PC-9 (cell line): ENCODE data around the gene DERL3.

ENCODE experiments used
- CTCF ChIP-seq: fragments of 200-600 bp; sonication (generic); conservative IDR thresholded peaks from 2 replicates; pipeline ENCODE4 v1.6.1; 2017; ENCODE audit warnings: mixed run types, antibody characterized with exemption, mild to moderate bottlenecking, moderate library complexity
- EZH2 ChIP-seq: fragments of 200-600 bp; sonication (generic); IDR thresholded peaks from 2 replicates; pipeline ENCODE4 v1.8.0; 2017; ENCODE audit warnings: antibody characterized with exemption, low read depth

- TF ChIP-seq CTCF (no peak), EZH2 (no peak)
Measured at GRCh38 chr22:23822101-23822671, 16.6 kb downstream of the DERL3 start.
